K562 treated with DMSO at 1 percent for 48 hours (cell line): ENCODE data around the gene CRACR2A. TPM values are rescaled to one million over a fixed set of nuclear protein-coding genes. Genes with fewer than 3 reads are reported as not detected.

Experiments
- total RNA-seq: library from RNA; unstranded; fragments of 300-600 nt; gene quantifications from 2 replicates; pipeline ENCODE4 v1.2.3, GENCODE V29; 2022; ENCODE audit warnings: low replicate concordance; ENCODE audit errors: extremely low read depth

Gene CRACR2A, protein sequence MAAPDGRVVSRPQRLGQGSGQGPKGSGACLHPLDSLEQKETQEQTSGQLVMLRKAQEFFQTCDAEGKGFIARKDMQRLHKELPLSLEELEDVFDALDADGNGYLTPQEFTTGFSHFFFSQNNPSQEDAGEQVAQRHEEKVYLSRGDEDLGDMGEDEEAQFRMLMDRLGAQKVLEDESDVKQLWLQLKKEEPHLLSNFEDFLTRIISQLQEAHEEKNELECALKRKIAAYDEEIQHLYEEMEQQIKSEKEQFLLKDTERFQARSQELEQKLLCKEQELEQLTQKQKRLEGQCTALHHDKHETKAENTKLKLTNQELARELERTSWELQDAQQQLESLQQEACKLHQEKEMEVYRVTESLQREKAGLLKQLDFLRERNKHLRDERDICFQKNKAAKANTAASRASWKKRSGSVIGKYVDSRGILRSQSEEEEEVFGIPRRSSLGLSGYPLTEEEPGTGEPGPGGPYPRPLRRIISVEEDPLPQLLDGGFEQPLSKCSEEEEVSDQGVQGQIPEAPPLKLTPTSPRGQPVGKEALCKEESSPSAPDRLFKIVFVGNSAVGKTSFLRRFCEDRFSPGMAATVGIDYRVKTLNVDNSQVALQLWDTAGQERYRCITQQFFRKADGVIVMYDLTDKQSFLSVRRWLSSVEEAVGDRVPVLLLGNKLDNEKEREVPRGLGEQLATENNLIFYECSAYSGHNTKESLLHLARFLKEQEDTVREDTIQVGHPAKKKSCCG
- not detected in 2 replicates for total RNA-seq

DNA sequence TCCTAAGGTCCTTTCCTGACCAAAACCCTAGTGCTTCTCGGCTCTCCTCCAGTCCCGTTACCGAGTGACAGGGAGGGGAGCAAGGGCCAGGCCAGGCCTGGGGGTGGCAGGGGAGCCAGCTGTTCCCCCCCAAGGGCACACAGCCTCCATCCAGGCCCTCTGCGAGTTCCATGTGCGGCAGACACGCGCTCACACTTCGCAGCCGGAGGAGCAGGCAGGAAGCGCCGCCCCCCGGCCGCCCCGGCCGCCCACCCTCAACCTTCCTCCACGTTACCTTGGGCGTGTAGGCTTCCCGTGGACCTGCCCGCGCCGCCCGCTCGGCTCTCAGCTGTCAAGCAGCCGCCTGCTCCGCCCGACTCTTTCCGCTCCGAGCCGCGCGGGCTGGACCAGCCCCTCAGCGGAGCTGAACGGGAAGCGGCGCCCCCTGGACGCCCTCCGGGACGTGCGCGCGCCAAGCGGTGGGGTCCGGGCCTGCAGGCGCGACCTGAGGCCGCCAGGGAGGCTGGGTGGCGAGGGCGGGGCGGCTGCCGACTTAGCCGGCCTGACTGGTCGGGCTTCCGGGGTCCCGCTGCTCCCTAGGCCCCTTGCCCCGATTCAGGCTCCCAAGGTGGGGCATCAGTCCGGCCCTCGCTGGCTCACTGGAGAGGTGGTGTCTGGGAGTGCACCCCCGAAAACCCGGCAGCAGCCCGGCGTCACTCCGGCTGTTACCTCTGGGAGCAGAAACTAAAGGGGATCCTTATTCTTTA is at the start of gene CRACR2A:
Gene CRACR2A (minus strand): TSS at position 369 of the 746 bp plus-strand sequence. CDS start 56,110 bp downstream, outside the sequence.

Other genes starting within 250 kb of the CRACR2A start
- gene PARP11, start 120.3 kb upstream of the CRACR2A start, total RNA-seq: not detected in 2 replicates